GM18517 (cell line): ENCODE measurements around the gene NOD1.
"Not testable (repeated sequence)": the region's sequence is repeated elsewhere in the genome, so short reads cannot be mapped to it uniquely, and the experiment has no call there.

Source experiments
- ATAC-seq: cut with Tn5 transposase; IDR thresholded peaks from one replicate; pipeline ENCODE4 v1.9.1; 2021; ENCODE audit warnings: mild to moderate bottlenecking, moderate library complexity; ENCODE audit not compliant: unreplicated experiment

NOD1 gene

DNA sequence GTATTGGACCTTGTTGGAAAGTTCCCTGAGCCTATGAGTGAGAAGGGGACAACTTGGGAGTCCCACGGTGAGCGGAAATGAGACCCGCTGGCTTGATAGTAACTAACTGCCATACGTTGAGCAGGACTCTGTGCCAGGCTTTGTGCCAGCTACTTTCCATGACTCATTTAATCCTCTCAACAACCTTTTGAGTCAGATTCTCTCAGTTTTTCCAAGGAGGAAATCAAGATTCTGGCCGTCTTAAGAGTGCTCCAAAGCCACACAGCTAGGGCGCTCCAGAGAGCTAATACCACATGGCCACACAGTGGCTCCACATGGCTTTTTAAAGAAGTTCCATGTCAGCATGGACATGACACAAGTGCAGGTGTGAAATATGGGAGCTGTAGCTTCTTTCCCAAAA lies 55.7 kb downstream of the NOD1 start:
- no peak for ATAC-seq

DNA sequence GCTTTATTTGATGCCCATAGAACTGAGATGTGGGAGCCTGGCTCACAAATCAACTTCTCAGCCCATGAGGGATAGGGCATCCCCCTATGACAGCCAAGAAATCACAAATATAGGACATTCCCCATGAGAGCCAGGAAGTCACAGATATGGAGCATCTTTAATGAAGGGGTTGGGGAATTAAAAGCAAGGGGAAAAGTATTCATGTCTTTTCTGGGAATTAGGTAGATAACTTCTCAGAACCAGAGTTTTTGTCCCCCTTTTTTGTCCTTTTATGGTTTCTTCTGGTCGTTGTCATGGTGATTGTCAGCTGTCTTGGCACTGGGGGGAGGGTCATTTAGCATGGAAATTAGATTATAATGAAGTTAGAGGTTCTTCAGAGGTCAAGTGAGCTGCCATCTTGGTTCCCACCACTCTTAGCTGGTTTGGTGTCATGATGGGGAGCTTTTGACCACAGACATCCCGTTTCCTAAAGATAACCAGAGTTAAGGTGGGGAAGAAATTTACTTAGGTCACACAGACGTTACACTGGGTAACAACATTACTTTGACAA lies 56.9 kb downstream of the NOD1 start:
- no peak for ATAC-seq

DNA sequence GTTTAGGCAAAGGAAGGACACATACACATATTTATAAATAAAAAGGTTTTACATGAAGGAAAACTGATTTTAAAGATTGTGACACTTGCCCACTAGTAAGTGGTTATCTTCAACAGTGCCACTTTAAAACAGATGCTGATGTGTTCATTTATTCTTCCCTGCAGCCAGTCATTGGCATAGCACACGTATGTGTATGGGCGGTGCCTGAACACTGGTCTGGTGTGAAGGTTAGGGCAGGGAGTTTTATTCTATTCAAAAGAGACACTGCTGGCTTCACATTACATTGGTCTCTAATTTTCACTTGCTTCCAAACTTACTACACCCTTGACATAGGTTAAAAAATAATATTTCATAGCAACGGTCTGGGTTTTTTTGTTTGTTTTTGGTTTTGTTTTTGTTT lies 57.9 kb downstream of the NOD1 start:
- ATAC-seq: no peak

DNA sequence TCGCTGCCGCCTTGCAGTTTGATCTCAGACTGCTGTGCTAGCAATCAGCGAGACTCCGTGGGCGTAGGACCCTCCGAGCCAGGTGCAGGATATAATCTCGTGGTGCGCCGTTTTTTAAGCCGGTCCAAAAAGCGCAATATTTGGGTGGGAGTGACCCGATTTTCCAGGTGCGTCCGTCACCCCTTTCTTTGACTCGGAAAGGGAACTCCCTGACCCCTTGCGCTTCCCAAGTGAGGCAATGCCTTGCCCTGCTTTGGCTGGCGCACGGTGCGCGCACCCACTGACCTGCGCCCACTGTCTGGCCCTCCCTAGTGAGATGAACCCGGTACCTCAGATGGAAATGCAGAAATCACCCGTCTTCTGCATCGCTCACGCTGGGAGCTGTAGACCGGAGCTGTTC lies 58.5 kb downstream of the NOD1 start:
- not testable (repeated sequence) for ATAC-seq

DNA sequence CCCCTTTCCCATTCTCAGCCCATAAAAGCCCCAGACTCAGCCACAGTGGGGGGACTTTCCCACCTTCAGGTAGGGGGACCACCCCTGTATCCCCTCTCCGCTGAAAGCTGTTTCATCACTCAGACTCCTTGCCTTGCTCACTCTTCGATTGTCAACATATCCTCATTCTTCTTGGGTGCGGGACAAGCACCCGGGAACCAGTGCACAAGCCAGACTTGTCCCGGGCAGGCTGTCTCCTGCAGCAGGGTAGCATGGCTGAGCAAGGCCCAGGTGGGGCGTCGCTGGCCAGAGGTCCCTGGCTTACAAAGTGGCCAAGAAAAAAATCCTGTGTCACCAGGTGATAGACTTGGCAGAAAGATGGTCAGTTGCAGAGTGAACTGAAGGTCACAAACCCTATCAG lies 64.7 kb downstream of the NOD1 start:
- no peak for ATAC-seq

DNA sequence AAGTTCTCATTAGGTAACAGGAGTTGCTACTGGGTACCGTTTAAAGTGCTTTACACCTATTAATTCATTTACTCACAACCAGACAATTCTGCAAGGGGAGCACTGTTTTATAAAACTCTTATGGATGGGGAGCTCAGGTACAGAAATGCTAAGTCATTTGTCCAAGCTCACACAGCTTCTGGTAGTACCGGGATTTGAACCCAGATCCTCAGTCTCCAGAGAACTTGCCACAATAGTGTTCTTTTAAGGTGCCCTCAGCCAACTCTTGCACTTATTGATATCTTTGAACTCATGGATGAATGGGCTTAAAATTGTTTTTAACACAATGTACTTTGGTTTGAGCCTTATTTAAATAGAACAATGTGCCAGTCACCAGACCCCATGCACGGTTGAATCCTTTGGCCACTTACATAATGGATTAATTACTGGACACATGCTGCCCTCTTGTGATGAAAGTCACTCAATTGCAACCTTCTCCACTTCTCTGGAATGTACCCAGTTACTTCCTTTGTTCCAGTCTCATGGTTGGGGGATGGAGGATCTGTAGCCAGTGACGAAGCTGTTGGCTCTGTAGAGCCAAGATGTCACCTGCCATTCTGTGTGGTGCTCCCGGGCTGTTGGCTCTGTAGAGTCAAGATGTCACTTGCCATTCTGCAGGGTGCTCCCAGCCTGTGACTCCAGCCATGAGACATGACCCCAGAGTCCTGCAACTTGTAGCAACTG lies 65.6 kb downstream of the NOD1 start:
- ATAC-seq: no peak

DNA sequence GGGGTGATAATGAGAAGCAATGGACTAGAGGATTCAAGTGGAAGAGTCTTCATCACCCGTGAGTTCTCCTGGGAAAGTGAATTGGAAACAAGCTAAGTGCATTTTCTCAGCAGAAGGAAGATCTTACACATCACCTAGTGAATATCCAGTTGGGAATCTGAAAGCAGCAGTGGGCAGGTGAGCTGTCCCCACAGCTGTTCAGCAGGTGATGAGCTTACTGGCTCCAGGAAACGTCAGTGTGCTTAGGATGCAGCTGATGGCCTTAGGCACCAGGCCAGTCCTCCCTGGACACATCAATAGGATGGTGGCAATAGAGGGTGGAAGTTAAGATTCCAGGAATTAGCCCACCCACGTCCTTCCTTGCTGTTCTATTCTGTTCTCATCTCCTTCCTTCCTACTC lies 66.7 kb downstream of the NOD1 start:
- ATAC-seq: no peak

DNA sequence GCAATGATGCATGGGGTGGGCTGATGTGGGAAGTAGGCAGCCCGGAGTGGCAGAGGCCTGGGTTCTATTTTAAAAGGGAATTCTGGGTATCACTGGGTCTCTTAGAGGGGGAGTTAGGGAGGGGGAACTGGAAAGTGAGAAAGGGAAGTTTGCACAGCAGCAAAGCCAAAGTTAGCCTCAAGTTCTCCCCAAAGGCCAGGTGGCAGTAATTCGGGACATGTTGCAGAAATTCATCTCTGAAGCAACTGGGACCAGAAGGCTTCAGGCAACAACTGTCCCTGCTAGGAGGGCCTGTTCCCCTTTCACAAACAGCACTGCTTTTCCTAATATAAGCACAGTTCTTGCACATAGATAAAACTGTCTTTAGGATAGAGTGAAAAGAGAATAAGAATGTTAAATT lies 67.4 kb downstream of the NOD1 start:
- no peak for ATAC-seq

DNA sequence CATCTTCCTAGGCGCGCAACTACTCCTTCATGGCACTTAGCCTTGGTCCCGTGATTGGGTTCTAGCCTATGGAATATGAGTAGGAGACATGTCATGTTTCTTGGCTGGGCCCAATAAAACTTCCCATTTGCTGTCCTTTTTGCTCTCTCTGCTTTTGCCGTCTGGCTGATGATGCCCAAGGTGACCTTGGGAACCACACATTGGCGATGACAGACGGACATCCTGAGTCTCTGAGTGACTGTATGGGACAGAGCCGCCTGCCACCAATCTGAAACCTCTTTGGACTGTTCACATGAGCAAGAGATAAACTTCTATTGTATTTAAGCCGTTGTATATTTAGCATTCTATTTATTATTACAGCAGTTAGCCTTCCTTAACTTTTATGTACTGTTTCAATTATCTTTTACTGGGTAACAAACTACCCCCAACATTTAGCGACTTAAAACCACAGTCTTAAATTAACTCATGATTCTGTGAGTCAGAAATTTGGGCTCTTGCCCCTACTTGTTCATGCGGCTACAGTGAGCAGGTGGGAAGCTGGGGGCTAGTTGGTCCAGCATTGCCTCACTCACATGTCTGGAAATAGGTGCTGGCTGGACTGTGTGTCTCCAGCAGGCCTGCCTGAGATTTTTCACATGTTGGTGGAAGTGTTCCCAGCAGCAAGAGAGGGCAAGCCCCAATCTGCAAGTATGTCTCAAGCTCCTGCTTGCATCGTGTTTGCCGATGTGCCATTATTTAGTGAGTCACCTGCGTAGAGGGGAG lies 71.7 kb downstream of the NOD1 start:
- ATAC-seq: no peak

DNA sequence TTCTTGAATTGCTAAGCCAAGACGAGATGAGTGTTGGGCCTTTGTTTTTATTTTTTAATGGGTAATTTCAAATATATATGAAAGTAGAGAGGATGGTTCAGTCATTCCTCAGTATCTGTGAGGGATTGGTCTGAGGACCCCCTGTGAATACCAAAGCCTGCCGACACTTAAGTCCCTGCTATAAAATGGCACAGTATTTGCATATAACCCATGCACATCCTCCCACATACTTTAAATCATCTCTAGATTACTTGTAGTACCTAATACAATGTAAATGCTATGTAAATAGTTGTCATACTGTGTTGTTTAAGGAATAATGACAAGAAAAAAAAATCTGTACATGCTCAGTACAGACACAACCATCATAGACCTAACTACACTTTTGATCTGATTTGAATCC lies 73.4 kb downstream of the NOD1 start:
- ATAC-seq: no peak

DNA sequence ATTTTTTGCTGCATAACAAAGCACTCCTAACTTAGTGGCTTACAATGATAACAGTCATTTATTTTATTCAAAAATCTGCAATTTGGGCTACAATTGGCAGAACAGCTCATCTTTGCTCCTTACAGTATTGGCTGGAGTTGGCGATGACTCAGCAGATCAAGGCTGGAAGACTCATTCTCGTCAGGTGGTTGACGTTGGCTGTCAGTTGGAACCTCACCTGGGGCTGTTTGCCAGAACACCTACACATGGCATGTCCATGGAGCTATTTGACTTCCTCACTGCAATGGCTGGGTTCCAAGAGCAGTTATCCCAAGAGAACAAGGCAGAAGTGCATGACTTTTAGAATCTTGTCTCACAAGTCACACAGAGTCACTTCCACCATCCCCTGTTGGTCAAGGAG lies 75.1 kb downstream of the NOD1 start:
- no peak for ATAC-seq

DNA sequence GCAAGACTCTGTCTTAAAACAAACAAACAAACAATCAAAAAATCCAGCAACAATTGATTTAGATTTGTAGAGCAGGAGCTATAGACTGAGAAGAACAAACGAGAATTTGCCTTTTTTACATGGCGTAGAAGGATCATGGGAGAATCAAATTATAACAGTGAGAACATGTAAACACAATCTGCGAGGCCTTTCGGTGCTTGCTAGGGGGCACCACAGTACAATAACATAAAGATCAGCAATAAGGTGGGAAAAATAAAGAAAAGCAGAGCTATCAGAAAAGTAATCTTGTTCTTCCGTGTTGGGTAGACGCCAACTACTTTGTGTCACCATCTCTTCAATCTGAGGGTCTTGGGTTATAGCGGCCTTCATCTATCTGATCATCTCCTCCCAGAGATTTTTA lies 82.2 kb downstream of the NOD1 start:
- ATAC-seq: no peak

DNA sequence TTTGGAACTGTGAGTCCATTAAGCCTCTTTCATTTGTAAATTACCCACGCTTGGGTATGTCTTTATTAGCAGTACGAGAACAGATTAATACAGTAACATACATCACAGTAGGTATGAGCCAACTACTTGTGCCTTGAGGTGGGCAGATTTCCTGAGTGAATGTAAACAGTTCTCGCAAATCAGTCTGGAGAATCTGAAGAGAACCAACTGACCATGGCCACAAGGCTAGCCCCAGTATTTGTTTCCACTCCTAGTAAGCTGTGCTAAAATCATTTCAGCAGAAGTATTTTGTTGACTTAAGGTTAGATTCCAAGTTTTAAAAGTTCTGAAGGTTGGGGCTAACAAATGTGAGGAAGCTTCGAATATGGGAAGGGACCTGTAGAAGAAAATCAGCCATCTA lies 82.9 kb downstream of the NOD1 start:
- ATAC-seq: no peak

DNA sequence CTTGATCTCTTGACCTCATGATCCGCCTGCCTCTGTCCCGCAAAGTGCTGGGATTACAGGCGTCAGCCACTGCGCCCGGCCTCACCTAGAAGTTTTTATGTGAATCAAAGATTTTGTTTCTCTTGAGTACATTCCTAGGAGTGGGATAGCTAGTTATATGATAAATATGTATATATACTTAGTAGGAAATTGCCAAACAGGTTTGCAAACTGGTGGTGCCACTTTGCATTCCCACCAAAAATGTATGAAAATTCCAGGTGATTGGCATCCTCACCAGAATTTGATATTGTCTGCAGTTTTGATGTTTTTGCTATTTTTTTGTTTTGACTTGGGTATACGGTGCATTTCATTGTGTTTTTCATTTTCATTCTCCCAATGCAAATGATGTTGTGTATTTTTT lies 86.8 kb downstream of the NOD1 start:
- no peak for ATAC-seq

DNA sequence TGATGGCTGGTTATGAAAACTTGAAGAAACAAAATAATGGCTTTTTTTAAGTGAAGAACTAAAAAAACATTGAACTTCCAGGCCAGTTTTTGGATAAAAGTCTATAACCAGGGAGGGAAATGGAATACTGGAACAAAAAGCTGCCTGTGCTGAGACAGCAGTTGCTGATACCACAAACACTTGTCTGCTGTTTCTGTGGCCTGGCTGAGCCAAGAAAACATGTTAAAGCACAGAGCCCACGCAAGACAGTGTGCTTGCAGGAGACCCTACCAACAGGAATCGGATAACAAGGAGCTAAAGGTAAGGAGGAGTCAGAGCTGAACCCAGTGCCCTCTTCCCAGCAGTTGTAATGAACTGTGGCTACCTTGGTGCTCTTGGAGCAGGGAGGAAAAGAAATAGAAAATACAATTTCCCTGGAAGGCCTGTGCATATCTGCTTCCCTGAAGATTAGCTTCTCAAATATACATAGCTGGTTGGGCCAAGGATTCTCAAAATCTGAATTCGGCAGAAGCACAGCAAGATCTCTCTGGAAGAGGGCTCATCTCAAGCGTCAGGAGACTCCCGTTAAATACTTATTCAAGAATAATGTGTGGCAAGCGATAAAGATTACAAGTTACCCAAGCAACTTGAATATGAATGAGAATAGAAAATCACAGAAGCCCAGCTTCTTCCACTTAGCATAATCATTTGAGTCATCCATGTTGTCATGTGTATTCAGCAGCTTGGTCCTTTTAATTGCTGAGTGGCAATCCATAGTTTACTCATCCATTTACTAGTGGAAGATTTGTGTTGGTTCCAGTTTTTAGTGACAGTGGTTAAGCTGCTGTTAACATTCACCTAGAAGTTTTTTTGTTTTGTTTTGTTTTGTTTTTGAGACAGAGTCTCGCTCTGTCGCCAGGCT lies 87.6 kb downstream of the NOD1 start:
- ATAC-seq: no peak

DNA sequence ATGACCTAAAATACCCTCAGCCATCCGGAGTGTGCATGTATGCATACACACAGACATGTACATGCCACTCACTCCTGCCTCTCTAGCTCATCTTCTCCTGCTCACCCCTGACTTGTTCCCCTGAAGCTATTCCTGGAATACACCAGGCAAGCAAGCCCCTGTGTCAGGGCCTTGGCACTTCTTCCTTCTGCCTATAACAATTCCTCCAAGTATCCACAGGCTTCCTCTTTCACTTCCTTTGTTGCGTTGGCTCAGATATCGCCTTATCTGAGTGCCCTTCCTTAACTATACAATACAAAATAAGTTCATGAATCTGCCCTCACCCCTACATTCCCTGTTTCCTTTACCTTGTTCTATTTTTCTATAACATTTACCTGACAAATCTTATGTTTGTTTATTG lies 88.8 kb downstream of the NOD1 start:
- no peak for ATAC-seq

DNA sequence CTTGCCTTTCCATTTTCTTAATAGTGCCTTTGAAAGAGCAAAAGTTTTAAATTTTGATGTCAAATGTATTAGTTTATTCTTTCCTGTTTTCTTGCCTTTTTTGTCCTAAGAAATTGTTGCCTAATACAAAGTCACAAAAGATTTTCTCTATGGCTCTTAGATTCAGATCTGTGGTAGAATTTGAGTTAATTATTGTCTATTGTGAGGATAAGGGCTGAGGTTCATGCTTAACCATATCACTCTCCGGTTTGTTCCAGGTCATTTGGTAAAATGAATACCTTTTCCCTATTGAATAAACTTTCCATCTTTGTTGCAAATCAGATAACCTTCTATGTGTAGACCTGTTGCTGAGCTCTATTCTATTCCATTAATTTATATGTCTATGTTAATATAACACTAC lies 96.0 kb downstream of the NOD1 start:
- no peak for ATAC-seq

DNA sequence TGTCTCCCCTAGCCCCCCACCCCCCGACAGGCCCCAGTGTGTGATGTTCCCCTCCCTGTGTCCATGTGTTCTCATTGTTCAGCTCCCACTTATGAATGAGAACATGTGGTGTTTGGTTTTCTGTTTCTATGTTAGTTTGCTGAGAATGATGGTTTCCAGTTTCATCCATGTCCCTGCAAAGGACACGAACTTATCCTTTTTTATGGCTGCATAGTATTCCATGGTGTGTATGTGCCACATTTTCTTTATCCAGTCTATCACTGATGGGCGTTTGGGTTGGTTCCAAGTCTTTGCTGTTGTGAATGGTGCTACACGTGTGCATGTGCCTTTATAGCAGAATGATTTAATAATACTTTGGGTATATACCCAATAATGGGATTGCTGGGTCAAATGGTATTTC lies 97.8 kb downstream of the NOD1 start:
- not testable (repeated sequence) for ATAC-seq

DNA sequence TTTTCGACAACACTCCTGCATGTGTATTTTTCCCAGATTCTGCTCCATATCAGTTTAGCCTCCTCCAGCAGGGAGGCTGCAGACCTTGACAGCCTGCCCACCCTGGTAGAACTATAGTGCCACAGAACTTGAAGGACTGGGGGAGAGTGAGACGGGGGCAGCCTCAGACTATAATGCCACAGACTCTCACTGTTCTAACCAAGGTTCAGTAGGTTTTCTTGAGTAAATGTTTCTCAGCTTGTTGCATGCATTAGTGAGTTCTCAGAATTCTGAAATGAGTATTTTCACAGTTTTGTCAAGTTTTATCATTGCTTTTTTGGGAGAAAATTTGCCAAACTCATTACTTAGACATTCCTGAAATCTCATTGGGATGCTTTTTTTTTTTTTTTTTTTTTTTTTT lies 98.3 kb downstream of the NOD1 start:
- ATAC-seq: no peak

DNA sequence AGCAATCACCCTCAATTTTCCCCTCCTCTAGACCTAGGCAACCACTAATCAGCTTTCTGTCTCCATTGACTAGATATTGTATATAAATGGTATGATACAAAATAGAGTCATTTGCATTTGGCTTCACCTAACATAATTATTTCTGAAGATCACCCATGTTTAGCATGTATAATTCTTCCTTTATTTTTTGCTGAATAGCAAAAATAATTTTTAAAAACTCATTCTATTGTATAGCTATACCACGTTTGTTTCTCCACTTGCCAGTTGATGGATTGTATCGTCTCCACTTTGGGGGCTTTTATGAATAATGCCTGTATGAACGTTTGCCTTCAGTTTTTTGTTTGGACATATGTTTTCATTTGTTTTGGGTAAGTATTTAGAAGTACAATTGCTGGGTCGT lies 98.8 kb downstream of the NOD1 start:
- no peak for ATAC-seq

DNA sequence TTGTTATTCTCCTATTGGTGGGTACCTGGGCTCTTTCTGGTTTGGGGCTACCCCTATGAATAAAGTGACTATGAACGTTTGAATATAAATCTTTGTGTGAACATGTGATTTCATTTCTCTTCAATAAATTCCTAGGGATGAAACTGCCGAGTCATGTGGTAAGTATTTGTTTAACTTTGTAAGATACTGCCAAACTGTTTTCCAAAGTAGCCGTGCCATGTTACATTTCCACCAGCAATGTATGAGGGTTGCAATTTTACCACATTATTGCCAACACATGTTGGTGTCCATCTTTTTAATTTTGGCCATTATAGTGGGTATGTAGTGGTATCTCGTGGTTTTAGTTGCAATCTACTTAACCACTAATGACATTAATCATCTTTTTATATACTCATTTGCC lies 99.5 kb downstream of the NOD1 start:
- ATAC-seq: no peak
